NCI-H2029 treated with DMSO at 0.1 percent for 48 hours (cell line): ENCODE results near the gene TRAK2.

Source experiments
- DNase-seq: peaks from one replicate; lab custom pipeline; 2025; lab: John Stamatoyannopoulos, UW

Gene TRAK2

GRCh38 chr2:201361078-201361733 is 90.1 kb downstream of the TRAK2 start:
- no peak for DNase-seq

GRCh38 chr2:201360256-201360655 is 91.0 kb downstream of the TRAK2 start:
- DNase-seq, result no peak

DNA sequence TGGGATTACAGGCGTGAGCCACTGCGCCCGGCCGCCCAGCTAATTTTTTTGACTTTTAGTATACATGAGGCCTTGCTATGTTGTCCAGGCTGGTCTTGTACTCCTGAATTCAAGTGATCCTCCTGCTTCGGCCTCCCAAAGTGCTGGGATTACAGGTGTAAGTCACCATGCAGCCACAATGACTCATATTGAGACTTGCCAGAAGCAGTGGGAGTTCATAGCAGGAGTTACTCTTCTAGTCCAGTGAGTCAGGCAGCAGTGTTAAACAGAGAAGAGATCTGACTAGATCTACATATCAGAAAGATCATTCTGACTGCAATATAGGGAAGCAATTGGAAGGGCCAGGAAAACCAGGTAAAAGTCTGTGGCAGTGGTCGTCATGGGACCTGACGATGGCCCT is 92.6 kb downstream of the TRAK2 start:
- no peak for DNase-seq

GRCh38 chr2:201357221-201357620 is 94.0 kb downstream of the TRAK2 start, which contains the start of gene FLACC1:
Gene FLACC1 (minus strand): TSS chr2:201357345. CDS start chr2:201351404, 5,941 bp downstream.
- DNase-seq, result no peak

DNA sequence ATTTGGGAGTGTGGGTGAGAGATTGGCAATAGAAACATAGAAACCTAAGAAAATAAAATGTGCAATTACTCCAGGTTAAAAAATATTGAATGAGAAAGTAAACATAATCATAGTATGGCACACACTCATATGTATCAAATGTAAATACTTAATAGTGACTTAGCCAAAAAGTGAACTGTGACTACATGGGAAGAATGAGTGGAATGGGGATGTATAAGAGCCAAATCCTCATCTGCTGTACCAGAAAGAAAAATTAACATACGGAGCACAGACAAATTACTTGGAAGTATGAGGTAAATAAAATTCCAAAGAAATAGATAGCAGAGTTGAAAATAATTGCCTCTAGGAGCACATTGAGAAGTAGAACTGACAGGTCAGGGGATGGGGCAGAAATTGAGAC is 98.1 kb downstream of the TRAK2 start:
- DNase-seq, result no peak

DNA sequence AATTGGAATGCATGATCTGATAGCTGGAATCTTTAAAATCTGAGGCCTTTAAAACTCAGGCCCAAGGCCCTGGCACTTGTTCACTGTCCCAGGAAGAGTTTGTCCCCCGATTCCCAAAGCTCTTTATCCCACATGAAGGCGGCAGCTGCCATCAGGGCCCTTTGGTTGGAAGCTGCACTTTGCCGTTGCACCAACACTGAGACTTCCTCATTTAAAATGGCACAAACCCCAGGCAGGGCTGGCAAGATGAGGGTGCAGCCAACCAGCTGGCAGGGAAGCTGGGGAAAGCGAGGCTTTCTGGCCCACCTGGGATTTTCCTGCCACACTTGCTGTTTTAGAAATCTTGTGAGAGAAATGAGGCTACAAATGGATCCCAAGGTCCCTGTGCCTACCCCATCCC is 100.4 kb downstream of the TRAK2 start:
- DNase-seq, result no peak

GRCh38 chr2:201349601-201350000 is 101.7 kb downstream of the TRAK2 start:
- DNase-seq, result no peak

DNA sequence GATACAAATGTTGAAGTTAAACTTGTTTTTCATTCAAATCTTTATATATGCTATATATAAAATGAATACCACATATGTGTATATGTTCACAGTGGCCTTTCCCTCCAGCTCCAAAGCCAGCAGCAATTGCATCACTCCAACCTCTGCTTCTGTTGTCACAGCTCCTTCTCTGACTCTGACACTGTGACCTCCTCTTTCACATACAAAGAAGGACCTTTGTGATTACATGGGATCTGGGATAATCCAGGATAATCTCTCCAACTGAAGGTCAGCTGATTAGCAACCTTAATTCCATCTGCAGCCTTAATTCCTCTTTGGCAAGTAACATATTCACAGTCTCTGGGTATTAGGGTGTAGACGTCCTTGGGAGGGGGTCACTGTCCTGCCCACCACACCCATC is 102.5 kb downstream of the TRAK2 start:
- DNase-seq, result no peak

- DNase-seq, result no peak
Measured at GRCh38 chr2:201347138-201347537, 104.1 kb downstream of the TRAK2 start.

- DNase-seq, result no peak
Measured at GRCh38 chr2:201345625-201346213, 105.5 kb downstream of the TRAK2 start.

- no peak for DNase-seq
Measured at GRCh38 chr2:201344663-201345366, 106.4 kb downstream of the TRAK2 start.

DNA sequence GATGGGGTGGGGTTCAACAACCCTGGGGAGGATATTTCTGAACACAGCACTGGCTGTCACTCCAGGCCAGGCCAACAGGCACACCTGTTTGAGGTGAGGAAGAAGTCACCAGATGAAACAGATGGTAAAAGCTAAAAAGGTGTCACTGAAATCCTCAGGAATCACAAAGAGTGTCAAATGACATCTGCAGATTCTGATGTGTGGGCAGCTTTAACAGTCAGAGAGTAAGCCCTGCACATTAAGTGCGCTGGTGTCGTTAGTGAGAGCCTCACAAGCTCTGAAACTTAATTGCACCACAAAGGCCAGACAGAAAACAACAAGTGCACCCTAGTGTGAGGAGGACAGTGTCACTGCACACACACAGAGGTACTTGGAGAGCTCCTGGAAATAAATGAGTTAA is 107.7 kb downstream of the TRAK2 start:
- no peak for DNase-seq

DNA sequence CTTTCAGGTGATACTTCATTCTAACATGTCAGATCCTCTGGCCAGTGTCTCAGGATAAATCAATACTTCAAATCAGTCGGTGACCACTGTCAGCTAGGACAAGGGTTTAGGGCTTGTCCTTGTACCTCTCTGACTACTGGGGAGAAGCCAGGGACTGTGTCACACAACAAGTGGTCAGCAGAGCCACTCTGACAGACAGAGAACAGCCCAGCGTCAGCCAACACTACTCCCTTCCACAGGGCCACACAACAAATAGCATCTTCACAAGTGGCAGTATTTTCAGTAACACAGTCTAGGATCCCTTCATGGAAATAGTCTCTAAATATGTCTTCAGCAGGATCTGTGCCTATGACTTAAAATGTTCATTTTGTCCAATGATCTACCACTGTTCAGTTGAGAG is 108.3 kb downstream of the TRAK2 start:
- DNase-seq, result no peak

DNA sequence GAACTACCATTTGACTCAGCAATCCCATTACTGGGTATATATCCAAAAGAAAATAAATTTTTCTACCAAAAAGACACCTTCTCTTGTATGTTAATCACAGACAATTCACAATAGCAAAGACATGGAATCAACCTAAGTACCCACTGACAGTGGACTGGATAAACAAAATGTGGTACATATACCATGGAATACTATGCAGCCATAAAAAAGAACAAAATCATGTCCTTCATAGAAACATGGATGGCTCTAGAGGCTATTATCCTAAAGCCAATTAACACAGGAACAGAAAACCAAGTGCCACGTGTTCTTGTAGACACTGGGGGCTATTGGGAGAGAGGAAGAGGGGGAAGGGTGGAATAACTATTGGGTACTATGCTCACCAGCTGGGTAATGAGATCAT is 121.8 kb downstream of the TRAK2 start:
- DNase-seq, result no peak

GRCh38 chr2:201327678-201328077 is 123.6 kb downstream of the TRAK2 start:
- no peak for DNase-seq
